HUES6 (cell line): ENCODE measurements around the gene MUSTN1.

Experiments
- H3K27ac ChIP-seq: 2 replicates; pipeline ENCODE4 v1.7.0; 2013; ENCODE audit warnings: low read depth, mild to moderate bottlenecking, low read length, inconsistent platforms
- H3K27me3 ChIP-seq: 2 replicates; pipeline ENCODE4 v1.6.1; 2013; ENCODE audit warnings: low read length; ENCODE audit not compliant: control insufficient read depth, insufficient read depth
- H3K36me3 ChIP-seq: 2 replicates; pipeline ENCODE4 v1.6.1; 2013; ENCODE audit warnings: low read length; ENCODE audit not compliant: control insufficient read depth, insufficient read depth
- H3K4me1 ChIP-seq: 2 replicates; pipeline ENCODE4 v1.6.1; 2013; ENCODE audit warnings: low read length; ENCODE audit not compliant: control insufficient read depth, insufficient read depth
- H3K4me3 ChIP-seq: 2 replicates; pipeline ENCODE4 v1.5.1; 2013; ENCODE audit warnings: low read depth, low read length
- H3K9ac ChIP-seq: one replicate; pipeline ENCODE4 v1.6.1; 2013; ENCODE audit warnings: mild to moderate bottlenecking, low read length
- H3K9me3 ChIP-seq: 2 replicates; pipeline ENCODE4 v1.6.1; 2013; ENCODE audit warnings: low read depth, low read length; ENCODE audit not compliant: control insufficient read depth, insufficient read depth

MUSTN1 gene

DNA sequence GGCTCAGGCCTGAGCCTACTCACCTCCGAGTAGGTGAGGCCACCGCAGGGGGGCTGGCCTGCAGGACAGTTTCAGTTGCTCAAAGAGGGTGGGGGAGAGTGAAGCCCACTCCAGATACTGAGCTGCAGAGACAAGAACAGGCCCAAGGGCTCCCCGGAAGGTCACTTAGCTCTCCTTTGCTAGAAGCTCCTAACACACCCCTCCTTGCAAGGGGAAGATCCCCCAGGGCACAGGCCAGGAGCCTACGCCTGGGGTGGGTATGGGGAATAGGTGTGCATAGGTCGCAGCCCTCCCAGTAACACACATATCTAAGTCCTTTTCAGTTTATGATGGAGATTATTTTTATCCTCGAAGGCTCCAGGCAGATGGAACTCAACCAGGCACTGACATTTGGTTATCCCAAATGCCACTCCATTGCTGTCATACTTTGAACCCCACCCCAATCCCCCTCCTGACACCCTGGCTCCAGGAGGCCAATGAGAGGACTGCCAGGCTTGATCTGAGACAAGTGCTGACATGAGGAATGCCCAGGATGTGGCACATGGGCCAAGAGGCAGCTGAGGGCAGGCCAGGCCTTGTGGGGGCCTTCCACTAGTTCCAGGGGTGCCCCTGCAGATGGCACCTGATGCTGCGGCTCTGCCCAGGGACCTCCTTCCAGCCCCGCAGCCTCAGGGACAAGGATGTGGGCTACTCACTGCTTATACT is 1.1 kb upstream of the MUSTN1 start:
- no peak overlapping the region for H3K9ac ChIP-seq
- H3K36me3 ChIP-seq, result peaks cover 10% of the 10 kb centered on the region; the same call in 1 of the 2 replicates
- no peak overlapping the region for H3K27ac ChIP-seq
- H3K4me3 ChIP-seq, result no peak overlapping the region
- no peaks in the 10 kb centered on the region for H3K27me3 ChIP-seq
- H3K4me1 ChIP-seq, result peaks cover 9% of the 10 kb centered on the region; the same call in 1 of the 2 replicates
- H3K9me3 ChIP-seq, result no peaks in the 10 kb centered on the region

DNA sequence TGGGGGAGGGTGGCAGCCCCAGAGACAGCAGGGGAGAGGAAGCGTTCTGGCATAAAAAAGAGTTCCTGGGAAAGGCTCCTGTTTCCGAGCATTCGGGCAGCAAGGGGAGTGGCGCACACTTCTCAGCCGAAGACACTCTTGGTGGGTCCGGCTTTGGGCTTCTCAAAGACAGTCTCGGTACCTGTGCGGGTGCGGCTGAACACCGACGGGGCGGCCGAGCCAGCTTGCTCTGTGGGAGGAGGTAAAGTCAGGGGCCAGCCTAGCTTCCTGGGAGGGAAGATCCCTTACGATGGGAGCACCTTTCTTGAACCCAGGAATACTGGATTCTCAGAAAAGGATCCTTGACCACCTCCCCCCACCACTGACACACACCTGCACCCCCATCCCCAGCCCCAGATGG is 1.6 kb downstream of the MUSTN1 start:
- peaks cover 9% of the 10 kb centered on the region; the same call in 1 of the 2 replicates for H3K4me1 ChIP-seq
- H3K9me3 ChIP-seq, result no peaks in the 10 kb centered on the region
- H3K9ac ChIP-seq, result no peak overlapping the region
- H3K27me3 ChIP-seq, result no peaks in the 10 kb centered on the region
- 0 out of 2 replicates have a peak, but pooled peaks cover 5% of the 10 kb centered on the region for H3K36me3 ChIP-seq
- no peak overlapping the region for H3K4me3 ChIP-seq
- H3K27ac ChIP-seq, result no peak overlapping the region

DNA sequence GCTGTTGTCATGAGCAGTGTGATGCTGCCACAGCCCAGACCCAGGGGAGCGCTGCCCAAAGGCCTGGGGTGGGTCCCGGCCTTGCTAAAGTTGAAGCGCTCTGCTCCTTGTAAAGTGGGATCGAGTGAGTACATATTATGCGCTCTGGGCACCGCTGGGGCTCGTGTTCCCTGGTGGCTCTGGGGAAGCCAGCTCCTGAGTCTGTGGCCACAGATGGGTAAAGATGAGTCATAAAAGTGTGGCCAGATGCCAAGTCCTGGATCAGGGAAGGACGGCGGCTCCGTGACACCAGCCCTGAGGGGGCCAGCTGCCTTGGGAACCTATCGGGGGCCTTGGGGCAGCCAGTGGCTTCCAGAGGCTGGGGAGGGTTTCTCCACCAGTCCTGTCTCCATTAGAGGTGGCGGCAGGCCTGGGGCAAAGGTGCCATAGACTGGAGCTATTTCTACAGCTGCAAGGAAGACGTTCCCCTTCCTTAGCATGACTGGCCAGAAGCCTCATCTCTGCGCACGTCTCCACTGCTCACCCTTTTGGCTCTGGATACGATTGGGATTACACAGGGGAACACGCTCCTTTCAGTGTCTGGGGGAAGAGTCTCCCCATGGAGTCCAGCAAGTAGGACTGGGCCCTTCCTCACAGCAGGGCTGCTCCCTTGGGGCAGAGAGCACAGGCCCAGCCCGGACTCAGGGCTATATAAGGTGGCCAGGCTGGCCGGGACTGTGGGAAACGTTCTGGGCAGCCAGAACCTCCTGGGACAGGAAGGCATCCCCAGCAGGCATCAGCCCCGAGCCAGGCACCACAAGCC is 3.1 kb downstream of the MUSTN1 start:
- no peak overlapping the region for H3K27ac ChIP-seq

DNA sequence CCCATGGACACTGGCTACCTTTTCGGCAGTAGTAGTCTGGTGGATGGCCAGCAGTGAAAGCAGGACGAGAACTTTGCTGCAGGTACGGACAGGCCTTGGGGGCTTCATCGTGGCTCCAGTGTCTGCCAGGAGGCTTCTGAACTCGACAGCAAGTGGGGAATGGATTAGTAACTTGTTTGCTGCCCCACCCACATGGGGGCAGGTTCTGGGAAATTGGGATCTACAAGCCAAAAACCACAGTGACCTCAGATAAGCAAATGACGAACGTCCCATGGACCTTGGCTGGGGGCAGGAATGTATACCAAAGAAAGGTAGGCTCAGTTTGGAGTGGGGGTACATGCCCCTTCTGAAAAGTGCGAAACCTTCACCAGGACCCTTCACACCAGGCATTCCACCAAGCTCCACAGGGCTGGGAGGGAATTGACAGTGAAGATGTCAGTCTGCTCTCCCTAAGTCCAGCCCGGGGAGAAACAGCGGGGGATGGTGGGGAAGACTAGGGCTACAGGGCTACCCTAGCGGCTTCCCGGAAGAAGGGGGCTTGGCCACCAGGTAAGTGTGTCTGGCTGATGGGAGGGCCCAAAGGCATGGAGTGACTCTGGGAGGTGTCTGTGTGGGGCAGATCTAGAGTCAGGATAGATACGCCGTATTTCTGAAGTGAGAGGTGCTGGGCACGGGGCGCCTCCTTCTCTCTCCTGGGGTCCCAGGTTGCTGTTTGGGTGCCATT is 4.1 kb downstream of the MUSTN1 start, which contains the start of gene ITIH4:
TSS of gene ITIH4 (minus strand) at position 138 of the 724 bp plus-strand sequence. CDS start at position 108, 30 bp downstream.
- Histone ChIP-seq H3K9me3 (no peaks in the 10 kb centered on the region), H3K27me3 (no peaks in the 10 kb centered on the region), H3K4me3 (no peak within 1 kb of the TSS), H3K9ac (no peak within 1 kb of the TSS), H3K27ac (no peak within 1 kb of the TSS), H3K36me3 (no peaks in the 10 kb centered on the region), H3K4me1 (peaks cover 9% of the 10 kb centered on the region; the same call in 1 of the 2 replicates)

More for the DNA sequence above, 3.1 kb downstream of the MUSTN1 start:
- Histone ChIP-seq H3K4me3 (no peak overlapping the region), H3K27me3 (no peaks in the 10 kb centered on the region), H3K9ac (no peak overlapping the region), H3K4me1 (peaks cover 9% of the 10 kb centered on the region; the same call in 1 of the 2 replicates), H3K9me3 (no peaks in the 10 kb centered on the region), H3K36me3 (0 out of 2 replicates have a peak, but pooled peaks cover 5% of the 10 kb centered on the region)

DNA sequence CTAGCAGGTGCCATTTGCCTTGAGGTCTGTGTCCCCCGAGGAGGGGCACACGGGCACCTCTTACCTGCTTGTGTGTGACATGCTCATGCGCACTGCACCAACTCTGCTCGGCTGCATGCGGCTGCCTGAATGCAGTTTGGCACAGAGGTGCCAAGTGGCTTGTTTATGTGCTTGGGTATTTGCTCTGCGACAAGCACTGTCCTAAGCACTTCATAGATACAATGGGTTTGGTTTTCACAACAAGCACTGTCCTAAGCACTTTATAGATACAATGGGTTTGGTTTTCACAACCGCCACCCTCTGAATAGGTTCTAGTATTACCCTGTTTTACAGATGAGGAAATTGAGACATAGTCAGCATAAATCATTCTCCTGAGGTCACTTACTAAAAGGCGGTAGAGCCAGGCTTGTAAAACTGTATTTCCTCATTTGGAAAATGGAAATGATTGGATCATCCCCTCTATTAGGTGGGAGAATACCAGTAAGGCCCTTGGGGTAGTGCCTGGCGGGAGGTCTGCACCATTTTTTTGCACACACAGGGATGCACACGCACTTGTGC is 4.8 kb downstream of the MUSTN1 start:
- H3K9ac ChIP-seq, result no peak overlapping the region
- no peaks in the 10 kb centered on the region for H3K9me3 ChIP-seq
- no peaks in the 10 kb centered on the region for H3K27me3 ChIP-seq
- H3K27ac ChIP-seq, result no peak overlapping the region
- H3K36me3 ChIP-seq, result no peaks in the 10 kb centered on the region
- H3K4me1 ChIP-seq, result peaks cover 4% of the 10 kb centered on the region; the same call in 1 of the 2 replicates
- H3K4me3 ChIP-seq, result no peak overlapping the region

DNA sequence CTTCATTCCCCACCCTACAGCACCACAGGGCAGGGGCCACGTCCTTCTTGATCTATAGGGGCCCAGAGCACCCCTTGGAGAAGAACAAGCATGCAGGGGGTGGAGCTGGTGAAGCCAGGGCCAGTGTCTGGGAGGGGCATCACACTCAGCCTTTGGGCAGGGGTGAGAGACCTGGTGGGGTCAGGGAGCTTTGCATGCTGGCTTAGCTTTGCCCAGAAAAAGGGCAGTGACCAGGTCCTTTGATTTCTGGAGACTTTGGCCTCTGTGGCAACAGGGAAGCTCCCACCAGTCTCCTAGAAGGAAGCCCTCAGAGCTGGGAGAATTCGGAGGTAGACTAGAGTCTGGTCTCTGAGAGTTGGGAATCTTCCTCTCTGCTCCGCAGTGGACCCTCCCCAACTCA is 5.3 kb downstream of the MUSTN1 start:
- Histone ChIP-seq H3K9ac (no peak overlapping the region), H3K27ac (no peak overlapping the region), H3K27me3 (no peaks in the 10 kb centered on the region), H3K4me1 (no peaks in the 10 kb centered on the region), H3K4me3 (no peak overlapping the region), H3K36me3 (no peaks in the 10 kb centered on the region), H3K9me3 (no peaks in the 10 kb centered on the region)

DNA sequence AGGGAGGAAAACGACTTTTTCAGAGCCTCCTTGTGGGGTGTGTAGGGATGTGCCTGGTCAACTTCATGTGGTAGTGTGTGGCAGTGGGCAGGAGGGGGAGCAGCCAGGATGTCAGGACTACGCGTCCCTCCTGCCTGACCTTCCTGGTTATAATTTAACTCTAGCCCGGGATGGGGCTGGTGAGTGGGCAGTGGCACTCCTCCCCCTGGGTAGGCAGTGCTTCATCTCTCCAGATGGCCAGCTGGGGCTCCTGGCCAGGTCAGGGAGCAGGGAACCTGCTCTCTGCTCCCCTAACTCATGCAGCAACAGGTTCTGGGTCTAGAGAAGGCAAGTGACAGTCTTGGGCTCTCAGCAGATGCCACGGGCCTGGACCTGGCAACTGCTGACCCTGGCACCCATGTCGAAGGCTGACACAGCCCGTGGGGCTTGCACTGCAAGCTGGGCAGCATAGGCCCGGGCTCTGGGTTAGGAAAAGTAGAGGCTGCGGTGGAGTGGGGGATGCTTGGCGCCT is 6.9 kb downstream of the MUSTN1 start:
- H3K9me3 ChIP-seq, result no peaks in the 10 kb centered on the region
- no peak overlapping the region for H3K4me3 ChIP-seq
- no peaks in the 10 kb centered on the region for H3K36me3 ChIP-seq
- no peak overlapping the region for H3K9ac ChIP-seq
- H3K4me1 ChIP-seq, result no peaks in the 10 kb centered on the region
- no peak overlapping the region for H3K27ac ChIP-seq
- no peaks in the 10 kb centered on the region for H3K27me3 ChIP-seq

DNA sequence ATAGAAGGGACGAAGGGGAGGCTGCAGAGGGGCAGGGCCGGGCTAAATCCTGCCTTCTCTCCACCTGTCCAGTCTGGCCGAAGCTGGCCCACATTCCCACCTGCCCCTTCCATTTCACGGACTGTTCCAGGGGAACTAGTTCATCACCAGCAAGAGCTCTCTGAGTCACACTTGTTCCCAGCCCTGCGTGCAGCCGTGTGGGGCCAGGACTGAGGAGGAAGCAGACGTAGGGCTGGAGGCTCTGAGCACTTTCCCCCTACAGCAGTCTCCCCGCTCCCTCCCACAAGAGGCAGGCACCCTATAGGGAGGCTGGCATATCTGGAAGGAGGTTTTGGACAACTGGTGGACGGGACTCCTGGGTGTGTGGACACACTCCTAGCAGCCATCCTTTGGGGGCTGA is 7.4 kb downstream of the MUSTN1 start:
- H3K4me1 ChIP-seq, result no peaks in the 10 kb centered on the region
- H3K9me3 ChIP-seq, result no peaks in the 10 kb centered on the region
- H3K36me3 ChIP-seq, result no peaks in the 10 kb centered on the region
- H3K4me3 ChIP-seq, result no peak overlapping the region
- no peak overlapping the region for H3K9ac ChIP-seq
- H3K27ac ChIP-seq, result no peak overlapping the region
- H3K27me3 ChIP-seq, result no peaks in the 10 kb centered on the region

DNA sequence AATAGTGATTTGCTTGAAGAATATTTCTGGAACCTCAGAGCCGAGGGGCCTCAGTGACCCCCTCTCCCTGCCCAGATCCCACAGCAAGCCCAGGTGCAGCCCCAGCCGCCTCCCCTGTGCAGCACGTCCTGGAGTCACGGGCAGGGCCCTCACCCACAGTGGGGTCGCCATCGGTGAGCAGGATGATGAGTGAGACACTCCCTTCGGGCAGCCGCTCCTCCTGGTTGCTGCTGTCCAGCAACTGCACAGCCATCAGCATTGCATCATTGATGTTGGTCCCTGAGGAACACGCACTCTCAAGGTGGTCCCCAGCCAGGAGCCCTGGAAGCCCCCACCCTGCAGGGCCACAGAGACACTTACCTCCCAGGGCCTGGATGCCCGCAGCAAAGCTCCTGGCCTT is 10.8 kb downstream of the MUSTN1 start:
- H3K27ac ChIP-seq, result no peak overlapping the region
- no peaks in the 10 kb centered on the region for H3K9me3 ChIP-seq
- H3K4me3 ChIP-seq, result no peak overlapping the region
- no peaks in the 10 kb centered on the region for H3K27me3 ChIP-seq
- peaks cover 13% of the 10 kb centered on the region for H3K4me1 ChIP-seq
- H3K9ac ChIP-seq, result no peak overlapping the region
- H3K36me3 ChIP-seq, result no peaks in the 10 kb centered on the region

DNA sequence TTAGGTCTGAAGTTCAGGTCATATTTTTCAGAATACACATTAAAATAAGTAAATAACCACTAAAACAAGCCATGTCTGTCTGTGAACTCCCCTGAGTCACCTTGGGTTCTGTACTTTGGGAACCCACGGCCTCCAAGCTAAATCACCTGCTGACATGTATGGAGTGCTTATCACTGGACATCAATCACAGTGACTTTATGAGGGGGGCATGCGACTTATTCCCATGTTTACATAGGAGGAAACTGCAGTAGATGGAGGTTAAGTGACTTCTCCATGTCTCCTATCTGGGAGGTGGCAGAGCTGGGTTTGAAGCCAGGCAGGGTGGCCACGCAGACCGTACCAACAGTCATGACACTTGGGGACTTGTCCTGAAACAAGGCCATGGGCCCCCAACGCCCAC is 12.5 kb downstream of the MUSTN1 start:
- H3K9ac ChIP-seq, result no peak overlapping the region
- H3K9me3 ChIP-seq, result no peaks in the 10 kb centered on the region
- H3K4me1 ChIP-seq, result peaks cover 13% of the 10 kb centered on the region
- H3K4me3 ChIP-seq, result no peak overlapping the region
- no peak overlapping the region for H3K27ac ChIP-seq
- H3K27me3 ChIP-seq, result no peaks in the 10 kb centered on the region
- H3K36me3 ChIP-seq, result no peaks in the 10 kb centered on the region
